PC-9 (cell line): ENCODE measurements around the gene EYS. TPM values are rescaled to one million over a fixed set of nuclear protein-coding genes. Genes with fewer than 3 reads are reported as not detected.

Experiments
- BruUV-seq: library from RNA; stranded (reverse); fragments of 400-500 nt; replicated peaks from 2 replicates; lab custom pipeline; 2021; lab: Mats Ljungman, UMichigan
- CTCF ChIA-PET: fragments of 300-600 bp; sonication (Branson Sonifier 250); formaldehyde crosslinking; loops from one replicate; lab custom pipeline; 2022; ENCODE audit warnings: antibody characterized with exemption; lab: Charles Lee
- POLR2A ChIA-PET: fragments of 300-600 bp; sonication (Branson Sonifier 250); formaldehyde crosslinking; loops from one replicate; lab custom pipeline; 2022; ENCODE audit warnings: antibody characterized with exemption; ENCODE audit not compliant: unreplicated experiment; lab: Charles Lee
- DNase-seq, 2 experiments: peaks; one replicate each; pipeline versions ENCODE4 v3.0.0 to v3.0.0-alpha.2; 2015 to 2022; ENCODE audit warnings: mixed read lengths in 1 of 2
- H2AFZ ChIP-seq: fragments of 200-600 bp; sonication (generic); 2 replicates; pipeline ENCODE4 v1.8.1; 2017; ENCODE audit warnings: antibody characterized with exemption
- H3F3A ChIP-seq: fragments of 200-600 bp; sonication (generic); 2 replicates; pipeline ENCODE4 v1.8.1; 2017; ENCODE audit warnings: antibody characterized with exemption, mild to moderate bottlenecking, low read depth; ENCODE audit not compliant: insufficient read depth
- H3K27ac ChIP-seq: fragments of 200-600 bp; sonication (generic); 2 replicates; pipeline ENCODE4 v1.6.1; 2016; ENCODE audit warnings: mixed run types
- H3K27me3 ChIP-seq: fragments of 200-600 bp; sonication (generic); 2 replicates; pipeline ENCODE4 v1.6.1; 2016; ENCODE audit warnings: low read depth, mixed run types; ENCODE audit not compliant: insufficient read depth
- H3K36me3 ChIP-seq: fragments of 200-600 bp; sonication (generic); 2 replicates; pipeline ENCODE4 v1.6.1; 2016; ENCODE audit warnings: low read depth, mixed run types
- H3K4me1 ChIP-seq: fragments of 200-600 bp; sonication (generic); replicated peaks from 2 replicates; pipeline ENCODE4 v1.6.1; 2016; ENCODE audit warnings: mixed run types; ENCODE audit not compliant: insufficient read depth
- H3K4me2 ChIP-seq: fragments of 200-600 bp; sonication (generic); 2 replicates; pipeline ENCODE4 v1.6.1; 2017; ENCODE audit warnings: mixed run types
- H3K4me3 ChIP-seq: fragments of 200-600 bp; sonication (generic); 2 replicates; pipeline ENCODE4 v1.6.1; 2016; ENCODE audit warnings: mixed run types
- H3K79me2 ChIP-seq: fragments of 200-600 bp; sonication (generic); 2 replicates; pipeline ENCODE4 v1.6.1; 2017; ENCODE audit warnings: low read depth, mixed run types
- H3K9me2 ChIP-seq: fragments of 200-600 bp; sonication (generic); 2 replicates; pipeline ENCODE4 v1.8.1; 2017; ENCODE audit warnings: mild to moderate bottlenecking; ENCODE audit not compliant: insufficient read depth
- H3K9me3 ChIP-seq: fragments of 200-600 bp; sonication (generic); 2 replicates; pipeline ENCODE4 v1.8.1; 2016; ENCODE audit warnings: low read depth; ENCODE audit not compliant: insufficient read depth
- H4K20me1 ChIP-seq: fragments of 200-600 bp; sonication (generic); 2 replicates; pipeline ENCODE4 v1.8.1; 2017; ENCODE audit not compliant: insufficient read depth
- EZH2 ChIP-seq: fragments of 200-600 bp; sonication (generic); IDR thresholded peaks from 2 replicates; pipeline ENCODE4 v1.8.0; 2017; ENCODE audit warnings: antibody characterized with exemption, low read depth
- intact Hi-C: fragments of 100-400 bp; cut with micrococcal nuclease; formaldehyde crosslinking; loops from one replicate; pipeline ENCODE4 v1.10.0; 2022; ENCODE audit not compliant: unreplicated experiment
- total RNA-seq: library from RNA; stranded (reverse); gene quantifications from 2 replicates; pipeline ENCODE4 v1.2.3, GENCODE V29; 2021
- TF ChIP-seq, protein P1 (sequence below): fragments of 200-600 bp; sonication (generic); conservative IDR thresholded peaks from 2 replicates; pipeline ENCODE4 v1.6.1; 2017; ENCODE audit warnings: mixed run types, antibody characterized with exemption, mild to moderate bottlenecking, moderate library complexity

EYS gene
- total RNA-seq, 1 experiment from 2014 or later: not detected

DNA sequence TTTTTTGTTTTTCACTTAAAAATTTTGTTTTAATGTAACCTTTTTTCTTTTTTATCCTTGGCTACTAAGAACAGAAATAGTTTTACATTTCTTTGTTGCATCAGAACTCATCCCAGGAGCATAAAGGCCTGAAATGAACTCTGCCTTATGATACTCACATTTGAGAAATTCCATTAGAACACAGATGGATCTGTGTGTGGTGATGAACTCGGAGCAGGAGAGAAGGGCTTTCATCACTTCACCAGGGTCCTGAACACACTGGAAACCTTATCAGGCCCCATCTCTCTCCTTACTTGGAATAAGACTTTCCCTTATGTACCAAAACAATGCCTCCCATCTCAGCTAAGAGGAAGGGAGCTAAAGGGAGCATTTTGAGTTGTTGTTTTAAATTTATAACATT is 1932.1 kb downstream of the EYS start:
- Histone ChIP-seq H3K4me3 (no peak overlapping the region), H3K4me1 (no peaks in the 10 kb centered on the region), H4K20me1 (no peaks in the 10 kb centered on the region), H3K79me2 (no peaks in the 10 kb centered on the region), H2AFZ (no peak overlapping the region), H3K27ac (no peak overlapping the region), H3K36me3 (no peaks in the 10 kb centered on the region), H3K9me2 (no peaks in the 10 kb centered on the region; the same call in 1 of the 2 replicates), H3K4me2 (no peak overlapping the region), H3K9me3 (no peaks in the 10 kb centered on the region), H3K27me3 (no peaks in the 10 kb centered on the region), H3F3A (no peaks in the 10 kb centered on the region)
- ChIA-PET POLR2A (no interaction called here), CTCF (no interaction called here)
- TF ChIP-seq, protein P1, sequence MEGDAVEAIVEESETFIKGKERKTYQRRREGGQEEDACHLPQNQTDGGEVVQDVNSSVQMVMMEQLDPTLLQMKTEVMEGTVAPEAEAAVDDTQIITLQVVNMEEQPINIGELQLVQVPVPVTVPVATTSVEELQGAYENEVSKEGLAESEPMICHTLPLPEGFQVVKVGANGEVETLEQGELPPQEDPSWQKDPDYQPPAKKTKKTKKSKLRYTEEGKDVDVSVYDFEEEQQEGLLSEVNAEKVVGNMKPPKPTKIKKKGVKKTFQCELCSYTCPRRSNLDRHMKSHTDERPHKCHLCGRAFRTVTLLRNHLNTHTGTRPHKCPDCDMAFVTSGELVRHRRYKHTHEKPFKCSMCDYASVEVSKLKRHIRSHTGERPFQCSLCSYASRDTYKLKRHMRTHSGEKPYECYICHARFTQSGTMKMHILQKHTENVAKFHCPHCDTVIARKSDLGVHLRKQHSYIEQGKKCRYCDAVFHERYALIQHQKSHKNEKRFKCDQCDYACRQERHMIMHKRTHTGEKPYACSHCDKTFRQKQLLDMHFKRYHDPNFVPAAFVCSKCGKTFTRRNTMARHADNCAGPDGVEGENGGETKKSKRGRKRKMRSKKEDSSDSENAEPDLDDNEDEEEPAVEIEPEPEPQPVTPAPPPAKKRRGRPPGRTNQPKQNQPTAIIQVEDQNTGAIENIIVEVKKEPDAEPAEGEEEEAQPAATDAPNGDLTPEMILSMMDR: no peak
- no TSS peak for BruUV-seq
- DNase-seq: no peak
- intact Hi-C loops: no loop called here

DNA sequence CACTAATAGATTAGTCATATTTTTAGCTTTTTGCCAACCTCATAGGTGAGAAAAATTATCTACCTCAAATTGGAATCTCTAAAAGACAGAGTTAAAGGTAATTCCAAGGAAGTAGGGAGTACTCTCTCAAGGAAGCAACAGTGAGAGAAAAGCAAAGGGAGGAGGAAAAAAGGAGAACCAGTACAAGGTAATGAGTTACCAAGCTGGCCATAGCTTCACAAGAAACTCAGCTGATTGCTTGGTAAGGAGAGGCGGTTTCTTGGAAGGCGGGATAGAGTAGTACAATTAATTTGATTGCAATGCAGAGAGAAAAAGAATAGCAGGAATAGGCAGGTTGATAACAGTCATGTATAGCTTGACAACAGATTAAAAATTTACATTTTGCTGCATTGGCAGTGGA is 1933.8 kb downstream of the EYS start:
- BruUV-seq: no TSS peak

DNA sequence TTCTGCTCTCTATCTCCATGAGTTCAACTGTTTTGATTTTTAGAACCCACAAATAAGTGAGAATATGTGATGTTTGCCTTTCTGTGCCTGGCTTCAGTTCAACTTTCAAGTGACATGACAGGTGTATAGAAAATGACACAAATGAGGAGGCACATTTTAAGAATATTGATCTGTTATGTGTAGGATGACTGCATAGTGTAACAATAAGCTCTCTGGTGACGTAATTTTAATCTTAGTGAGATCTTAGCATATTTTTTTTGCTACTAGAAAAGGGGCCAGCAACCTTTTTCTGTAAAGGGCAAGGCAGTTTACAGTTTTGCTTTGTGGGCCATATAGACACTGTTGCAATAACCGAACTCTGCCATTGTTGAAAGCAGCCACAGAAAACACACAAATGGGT is 1941.2 kb downstream of the EYS start:
- H3K4me2 ChIP-seq: no peak overlapping the region
- no peaks in the 10 kb centered on the region for H3K4me1 ChIP-seq
- H3F3A ChIP-seq: no peaks in the 10 kb centered on the region
- intact Hi-C loops: loop anchor here (2.0 kb wide), 1 partner anchor 457 kb away; no protein-coding TSS in a partner anchor
- H3K4me3 ChIP-seq: no peak overlapping the region
- H3K79me2 ChIP-seq: no peaks in the 10 kb centered on the region
- peaks cover 3% of the 10 kb centered on the region; the same call in 1 of the 2 replicates for H3K9me3 ChIP-seq
- no peak overlapping the region for H2AFZ ChIP-seq
- no TSS peak for BruUV-seq
- H4K20me1 ChIP-seq: peaks cover 4% of the 10 kb centered on the region; the same call in 1 of the 2 replicates
- ChIA-PET POLR2A (no interaction called here), CTCF (no interaction called here)
- H3K27ac ChIP-seq: no peak overlapping the region
- no peaks in the 10 kb centered on the region for H3K27me3 ChIP-seq
- no peak for TF ChIP-seq EZH2
- TF ChIP-seq, protein P1: no peak
- no peaks in the 10 kb centered on the region for H3K9me2 ChIP-seq
- no peaks in the 10 kb centered on the region for H3K36me3 ChIP-seq
- no peak for DNase-seq

More for the DNA sequence above, 1933.8 kb downstream of the EYS start:
- no peak for DNase-seq
- H3K27ac ChIP-seq: no peak overlapping the region
- H3K9me2 ChIP-seq: no peaks in the 10 kb centered on the region; the same call in 1 of the 2 replicates
- no peaks in the 10 kb centered on the region for H3K9me3 ChIP-seq
- H3K36me3 ChIP-seq: no peaks in the 10 kb centered on the region
- H3K79me2 ChIP-seq: no peaks in the 10 kb centered on the region
- H2AFZ ChIP-seq: no peak overlapping the region
- H3K4me1 ChIP-seq: no peaks in the 10 kb centered on the region
- no peaks in the 10 kb centered on the region for H4K20me1 ChIP-seq
- ChIA-PET CTCF (no interaction called here), POLR2A (no interaction called here)
- no peaks in the 10 kb centered on the region for H3F3A ChIP-seq
- H3K27me3 ChIP-seq: no peaks in the 10 kb centered on the region
- intact Hi-C loops: no loop called here
- no peak for TF ChIP-seq EZH2
- TF ChIP-seq, protein P1: no peak
- no peak overlapping the region for H3K4me3 ChIP-seq
- H3K4me2 ChIP-seq: no peak overlapping the region
